Osteoblast (primary cell): Measurements from ENCODE around the gene SLC25A26. TPM values are rescaled to one million over a fixed set of nuclear protein-coding genes. Genes with fewer than 3 reads are reported as not detected.

ENCODE experiments used
- DNase-seq: peaks from one replicate; pipeline ENCODE4 v3.0.0; 2011; ENCODE audit warnings: low spot score, mixed read lengths; ENCODE audit not compliant: insufficient read length; ENCODE audit errors: missing footprints
- H2AFZ ChIP-seq: 2 replicates; pipeline ENCODE4 v1.6.0; 2011; ENCODE audit warnings: mild to moderate bottlenecking, low read length
- H3K27ac ChIP-seq: 2 replicates; pipeline ENCODE4 v1.5.1; 2011; ENCODE audit warnings: mild to moderate bottlenecking, low read depth, low read length, moderate library complexity
- H3K27me3 ChIP-seq: 2 replicates; pipeline ENCODE4 v1.6.0; 2012; ENCODE audit warnings: mild to moderate bottlenecking, control low read depth, inconsistent platforms, low read length, moderate library complexity; ENCODE audit not compliant: insufficient read depth
- H3K36me3 ChIP-seq: 2 replicates; pipeline ENCODE4 v1.5.1; 2011; ENCODE audit warnings: mild to moderate bottlenecking, low read length, control low read depth, moderate library complexity; ENCODE audit not compliant: insufficient read depth
- H3K4me1 ChIP-seq: 2 replicates; pipeline ENCODE4 v1.5.1; 2011; ENCODE audit warnings: mild to moderate bottlenecking, low read length, control low read depth, moderate library complexity; ENCODE audit not compliant: insufficient read depth
- H3K4me2 ChIP-seq: 2 replicates; pipeline ENCODE4 v1.6.0; 2011; ENCODE audit warnings: mild to moderate bottlenecking, low read length; ENCODE audit not compliant: insufficient read depth
- H3K4me3 ChIP-seq: fragments of 200-600 bp; sonication (generic); 3 replicates; pipeline ENCODE4 v1.5.1; 2012; ENCODE audit warnings: mild to moderate bottlenecking, low read length, inconsistent platforms; ENCODE audit not compliant: insufficient read depth
- H3K79me2 ChIP-seq: 2 replicates; pipeline ENCODE4 v1.6.0; 2012; ENCODE audit warnings: mild to moderate bottlenecking, low read length, control low read depth, inconsistent platforms; ENCODE audit not compliant: insufficient read depth
- H3K9me3 ChIP-seq: 2 replicates; pipeline ENCODE4 v1.5.1; 2011; ENCODE audit warnings: low read depth, low read length, control low read depth
- H4K20me1 ChIP-seq: 2 replicates; pipeline ENCODE4 v1.6.0; 2012; ENCODE audit warnings: mild to moderate bottlenecking, low read length, control low read depth; ENCODE audit not compliant: insufficient read depth
- CTCF ChIP-seq: IDR thresholded peaks from 2 replicates; pipeline ENCODE4 v1.5.1; 2011; ENCODE audit warnings: mild to moderate bottlenecking, low read depth, low read length, moderate library complexity; ENCODE audit errors: extremely low read depth
- total RNA-seq: library from RNA; depleted of rRNA; stranded (reverse); fragments of >200 nt; gene quantifications from 2 replicates; pipeline ENCODE4 v1.2.3, GENCODE V29; 2012

Gene SLC25A26
- total RNA-seq, 1 donor: 26.1 TPM

DNA sequence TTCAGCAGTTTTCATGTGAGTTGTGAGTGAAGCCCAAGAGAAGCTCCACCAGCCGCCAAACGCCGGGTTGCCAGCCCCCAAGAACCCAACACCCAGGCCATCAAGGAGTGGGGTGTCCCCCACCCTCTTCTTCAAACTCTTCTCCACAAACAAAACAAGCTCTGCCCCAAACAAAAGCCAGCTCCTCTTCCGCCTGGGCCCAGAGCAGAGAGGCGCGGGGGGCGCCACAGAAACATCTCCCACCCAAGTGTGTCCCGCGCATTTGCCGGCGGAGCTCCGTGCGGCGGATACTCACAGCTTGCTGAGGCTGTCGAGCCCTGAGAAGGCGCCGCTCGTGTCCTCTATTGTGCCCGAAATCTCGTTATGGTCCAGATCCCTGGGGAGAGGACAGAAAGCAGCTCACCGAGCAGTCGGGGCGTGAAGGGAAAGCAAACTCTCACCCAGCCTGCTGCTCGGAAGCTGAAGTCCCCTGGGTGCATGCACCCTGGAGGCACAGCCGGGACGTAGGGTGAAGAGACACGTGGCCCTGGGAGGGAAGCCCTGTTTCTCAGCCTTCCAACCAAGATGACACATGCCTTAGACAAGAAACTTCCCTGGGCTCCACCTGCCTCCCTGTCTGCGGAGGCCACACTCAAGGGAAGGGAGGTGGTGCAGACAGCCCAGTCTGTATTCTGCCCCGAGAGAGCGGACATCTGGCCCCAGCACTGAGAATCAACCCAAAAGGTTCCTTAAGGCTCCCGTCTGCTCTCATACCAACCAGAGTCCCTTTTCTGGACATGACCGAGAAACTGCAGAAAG, 184.3 kb downstream of the SLC25A26 start:
- Histone ChIP-seq H3K79me2 (no peaks in the 10 kb centered on the region), H3K4me3 (no peak overlapping the region), H3K4me2 (no peak overlapping the region), H3K9me3 (no peaks in the 10 kb centered on the region), H3K4me1 (peaks cover 20% of the 10 kb centered on the region), H3K36me3 (no peaks in the 10 kb centered on the region), H3K27ac (no peak overlapping the region), H3K27me3 (no peaks in the 10 kb centered on the region), H4K20me1 (peaks cover 2% of the 10 kb centered on the region), H2AFZ (no peak overlapping the region)
- no peak for TF ChIP-seq CTCF
- peak; percentile 74 for DNase-seq

DNA sequence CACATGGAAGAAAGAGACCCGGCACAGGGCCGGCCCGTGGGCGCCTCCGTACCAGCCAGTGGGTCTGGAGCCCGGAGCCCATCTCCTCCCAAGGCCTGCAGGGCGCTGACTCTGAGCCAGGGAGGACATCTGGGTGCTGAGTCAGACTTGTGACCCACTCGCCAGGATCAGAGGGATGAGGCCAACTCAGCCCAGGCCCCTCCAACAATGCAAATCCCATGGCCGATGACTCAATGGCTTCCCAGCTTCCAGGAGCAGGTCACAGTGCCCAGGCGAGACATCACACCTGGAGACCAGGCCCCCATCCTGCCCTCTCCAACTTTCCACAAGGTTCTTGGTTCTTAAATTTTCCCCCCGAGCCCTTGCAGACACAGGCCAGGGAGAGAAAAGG, 184.9 kb downstream of the SLC25A26 start:
- Histone ChIP-seq H3K9me3 (no peaks in the 10 kb centered on the region), H3K4me3 (no peak overlapping the region), H3K4me2 (no peak overlapping the region), H3K27ac (peak overlapping the region; percentile 10), H3K4me1 (peaks cover 20% of the 10 kb centered on the region), H3K79me2 (no peaks in the 10 kb centered on the region), H3K36me3 (no peaks in the 10 kb centered on the region), H4K20me1 (peaks cover 2% of the 10 kb centered on the region), H3K27me3 (no peaks in the 10 kb centered on the region), H2AFZ (no peak overlapping the region)
- TF ChIP-seq CTCF: no peak
- DNase-seq: peak; percentile 98

DNA sequence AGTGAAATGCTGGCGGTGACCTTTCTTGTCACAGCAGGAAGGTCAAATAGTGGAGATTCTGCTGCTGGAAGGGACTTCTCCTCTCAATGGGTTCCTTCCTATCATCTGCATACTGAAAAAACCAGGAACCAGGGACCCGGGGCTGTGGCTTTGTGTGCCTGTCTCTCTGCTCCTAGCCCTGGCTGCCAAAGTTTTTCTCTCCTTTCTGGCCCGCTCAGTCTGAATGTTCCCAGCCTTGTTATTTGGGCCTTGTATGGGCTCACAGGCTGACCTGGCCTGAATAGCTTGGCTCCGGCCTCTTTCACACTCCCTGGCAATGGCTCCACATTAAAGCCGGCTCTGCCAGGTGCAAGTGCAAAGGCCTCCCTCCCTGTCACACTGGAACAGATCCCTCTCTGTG, 185.4 kb downstream of the SLC25A26 start:
- Histone ChIP-seq H3K36me3 (no peaks in the 10 kb centered on the region), H3K9me3 (no peaks in the 10 kb centered on the region), H3K27me3 (no peaks in the 10 kb centered on the region), H2AFZ (no peak overlapping the region), H4K20me1 (peaks cover 2% of the 10 kb centered on the region), H3K4me2 (no peak overlapping the region), H3K4me1 (peaks cover 20% of the 10 kb centered on the region), H3K4me3 (no peak overlapping the region), H3K27ac (peak overlapping the region; percentile 10), H3K79me2 (no peaks in the 10 kb centered on the region)
- DNase-seq: no peak
- no peak for TF ChIP-seq CTCF

GRCh38 chr3:66406831-66407610, 186.2 kb downstream of the SLC25A26 start:
- TF ChIP-seq CTCF: no peak
- no peaks in the 10 kb centered on the region for H3K9me3 ChIP-seq
- no peak overlapping the region for H2AFZ ChIP-seq
- no peak overlapping the region for H3K4me3 ChIP-seq
- no peak overlapping the region for H3K27ac ChIP-seq
- H3K79me2 ChIP-seq: no peaks in the 10 kb centered on the region
- peaks cover under 1% of the 10 kb centered on the region for H3K36me3 ChIP-seq
- H4K20me1 ChIP-seq: peaks cover 2% of the 10 kb centered on the region
- H3K27me3 ChIP-seq: no peaks in the 10 kb centered on the region
- no peak overlapping the region for H3K4me2 ChIP-seq
- peaks cover 20% of the 10 kb centered on the region for H3K4me1 ChIP-seq
- no peak for DNase-seq
